Skin of body (tissue), 2 donors: Measurements from ENCODE around the gene APLNR. TPM values are rescaled to one million over a fixed set of nuclear protein-coding genes. Genes with fewer than 3 reads are reported as not detected.
"Not testable (repeated sequence)": the region's sequence is repeated elsewhere in the genome, so short reads cannot be mapped to it uniquely, and the experiment has no call there.

Experiments
- DNase-seq: peaks from one replicate; lab custom pipeline; 2025; lab: John Stamatoyannopoulos, UW
- total RNA-seq: library from RNA; depleted of rRNA; stranded (reverse); fragments of >200 nt; gene quantifications from one replicate; pipeline ENCODE4 v1.2.3, GENCODE V29; 2014

The APLNR gene
- 31.2 TPM for total RNA-seq

DNA sequence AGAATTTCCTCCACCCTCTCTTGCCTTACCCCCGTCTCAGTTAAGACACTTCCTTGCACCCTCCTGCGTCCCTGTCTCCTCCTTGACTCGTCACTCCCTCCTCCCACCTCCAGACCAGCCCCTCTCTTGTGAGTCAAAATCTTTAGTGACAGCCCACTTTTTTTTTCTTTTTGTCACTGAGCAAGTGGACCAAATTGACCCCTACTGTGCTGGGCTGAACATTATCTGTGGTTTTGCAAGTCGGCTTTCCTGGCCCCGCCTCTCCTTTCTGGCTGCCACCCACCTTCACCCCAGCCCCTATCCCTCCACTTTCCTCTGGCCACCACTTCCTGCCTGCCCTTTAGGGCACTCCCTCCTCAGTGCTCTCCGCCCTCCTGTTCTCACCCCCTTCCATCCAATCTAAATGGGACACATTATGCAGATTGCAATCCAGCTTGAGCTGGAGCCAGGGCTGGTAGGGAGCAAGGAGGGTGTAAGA, at the start of gene APLNR:
TSS of gene APLNR (minus strand) at position 47 of the 478 bp plus-strand sequence. CDS start 246 bp downstream, outside the sequence.
- DNase-seq = peak; percentile 11

DNA sequence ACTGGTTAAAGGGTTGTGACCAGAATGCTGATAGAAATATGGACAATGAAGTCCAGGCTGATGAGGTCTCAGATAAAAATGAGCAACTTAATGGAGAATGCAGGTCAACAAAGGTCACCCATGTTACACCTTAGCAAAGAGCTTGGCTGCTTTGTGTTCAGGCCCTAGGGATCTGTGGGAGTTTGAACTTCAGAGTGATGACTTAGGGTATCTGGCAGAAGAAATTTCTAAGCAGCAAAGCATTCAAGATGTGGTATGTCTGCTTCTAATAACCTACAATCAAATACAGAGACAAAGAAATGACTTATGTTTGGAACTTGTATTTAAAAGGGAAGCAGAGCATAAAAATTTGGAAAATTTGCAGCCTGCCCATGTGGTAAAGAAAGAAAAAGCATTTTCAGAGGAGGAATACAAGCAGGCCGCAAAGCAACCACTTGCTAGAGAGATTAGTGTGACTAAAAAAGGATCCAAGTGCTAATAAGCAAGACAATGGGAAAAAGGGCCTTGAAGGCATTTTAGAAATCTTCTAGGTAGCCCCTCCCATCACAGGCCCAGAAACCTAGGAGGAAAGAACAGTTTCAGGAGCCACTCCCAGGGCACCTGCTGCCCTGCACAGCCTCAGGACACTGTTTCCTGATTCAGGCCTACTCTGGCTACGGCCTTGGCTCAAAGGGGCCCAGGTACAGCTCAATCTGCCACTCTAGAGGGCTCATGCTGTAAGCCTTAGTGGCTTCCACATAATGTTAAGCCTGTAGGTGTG, 46.4 kb upstream of the APLNR start:
- DNase-seq = no peak

DNA sequence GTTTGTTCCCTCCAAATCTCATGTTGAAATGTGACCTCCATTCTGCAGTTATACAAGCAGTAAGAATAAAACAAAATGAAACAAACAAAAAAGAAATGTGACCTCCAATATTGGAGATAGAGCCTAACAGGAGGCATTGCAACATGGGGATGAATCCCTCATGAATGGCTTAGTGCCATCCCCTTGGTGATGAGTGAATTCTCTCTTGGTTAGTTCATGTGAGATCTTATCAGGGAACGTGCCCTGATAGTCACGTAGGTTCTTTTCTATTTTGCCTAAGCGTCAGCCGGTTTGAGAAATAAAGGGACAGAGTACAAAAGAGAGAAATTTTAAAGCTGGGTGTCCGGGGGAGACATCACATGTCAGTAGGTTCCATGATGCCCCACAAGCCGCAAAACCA, 44.5 kb upstream of the APLNR start:
- not testable (repeated sequence) for DNase-seq

DNA sequence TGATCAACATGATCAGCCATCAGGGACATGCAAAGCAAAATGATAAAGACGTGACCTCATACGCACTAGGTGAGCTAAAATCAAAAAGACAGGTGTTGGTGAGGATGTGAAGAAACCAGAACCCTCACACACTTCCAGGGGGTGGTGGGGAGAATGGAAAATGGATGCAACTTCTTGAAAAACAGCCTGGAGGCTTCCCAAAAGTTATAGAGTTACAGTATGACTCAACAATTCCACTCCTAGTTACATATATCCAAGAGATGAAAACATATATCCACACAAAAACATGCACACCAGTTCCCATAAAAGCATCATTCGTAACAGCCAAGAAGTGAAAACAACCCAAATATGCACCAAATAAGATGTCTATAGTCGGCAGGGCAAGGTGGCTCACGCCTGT, 42.1 kb upstream of the APLNR start:
- peak; percentile 26 for DNase-seq

DNA sequence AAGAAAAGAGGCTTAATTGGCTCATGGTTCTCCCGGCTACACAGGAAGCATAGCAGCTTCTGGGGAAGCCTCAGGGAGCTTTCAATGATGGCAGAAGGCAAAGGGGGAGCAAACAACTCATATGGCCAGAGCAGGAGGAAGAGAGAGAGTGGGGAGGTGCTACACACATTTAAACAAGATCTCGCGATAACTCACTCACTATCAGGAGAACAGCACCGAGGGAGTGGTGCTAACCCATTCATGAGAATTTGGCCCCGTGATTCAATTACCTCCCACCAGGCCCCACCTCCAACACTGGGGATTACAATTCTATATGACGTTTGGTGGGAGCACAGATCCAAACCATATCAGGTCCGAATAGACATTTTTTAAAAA, 41.7 kb upstream of the APLNR start:
- no peak for DNase-seq

DNA sequence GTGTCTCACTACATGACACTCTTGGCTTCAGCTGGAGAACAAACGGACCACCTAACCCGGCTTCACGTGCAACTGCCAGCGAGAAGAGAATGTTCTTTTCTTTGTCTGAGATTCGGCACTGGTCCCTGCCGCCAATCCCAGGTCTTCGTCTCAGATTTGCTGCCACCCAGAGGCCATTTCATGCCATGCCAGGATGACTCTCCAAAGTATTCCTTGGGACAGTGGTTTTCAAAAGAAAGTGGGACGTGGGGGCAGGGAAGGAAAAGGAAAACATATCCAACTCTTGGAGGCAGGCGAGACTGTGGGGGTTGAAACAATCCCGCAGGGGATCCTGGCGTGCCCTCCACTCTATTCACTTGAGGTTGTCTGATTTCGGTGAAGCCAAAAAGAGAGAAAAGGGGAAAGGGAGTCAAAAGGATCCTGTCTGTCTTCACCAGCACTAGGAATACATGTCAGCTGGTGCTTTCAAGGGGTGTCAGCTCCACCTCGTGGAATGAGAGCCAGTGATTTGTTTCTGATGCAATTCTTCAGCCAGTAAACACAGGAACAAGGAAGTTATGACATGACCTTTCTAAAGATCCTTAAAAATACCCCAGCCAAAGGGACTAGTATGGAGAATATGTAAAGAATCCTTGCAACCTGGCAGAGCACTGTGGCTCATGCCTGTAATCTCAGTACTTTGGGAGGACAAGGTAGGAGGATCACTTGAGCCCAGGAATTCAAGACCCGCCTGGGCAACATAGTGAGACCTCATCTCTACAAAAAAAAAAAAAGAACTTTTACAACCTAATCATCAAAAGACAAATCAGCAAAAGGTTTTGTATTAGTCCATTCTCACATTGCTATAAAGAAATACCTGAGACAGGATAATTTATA, 41.0 kb upstream of the APLNR start:
- peak; percentile 61 for DNase-seq

DNA sequence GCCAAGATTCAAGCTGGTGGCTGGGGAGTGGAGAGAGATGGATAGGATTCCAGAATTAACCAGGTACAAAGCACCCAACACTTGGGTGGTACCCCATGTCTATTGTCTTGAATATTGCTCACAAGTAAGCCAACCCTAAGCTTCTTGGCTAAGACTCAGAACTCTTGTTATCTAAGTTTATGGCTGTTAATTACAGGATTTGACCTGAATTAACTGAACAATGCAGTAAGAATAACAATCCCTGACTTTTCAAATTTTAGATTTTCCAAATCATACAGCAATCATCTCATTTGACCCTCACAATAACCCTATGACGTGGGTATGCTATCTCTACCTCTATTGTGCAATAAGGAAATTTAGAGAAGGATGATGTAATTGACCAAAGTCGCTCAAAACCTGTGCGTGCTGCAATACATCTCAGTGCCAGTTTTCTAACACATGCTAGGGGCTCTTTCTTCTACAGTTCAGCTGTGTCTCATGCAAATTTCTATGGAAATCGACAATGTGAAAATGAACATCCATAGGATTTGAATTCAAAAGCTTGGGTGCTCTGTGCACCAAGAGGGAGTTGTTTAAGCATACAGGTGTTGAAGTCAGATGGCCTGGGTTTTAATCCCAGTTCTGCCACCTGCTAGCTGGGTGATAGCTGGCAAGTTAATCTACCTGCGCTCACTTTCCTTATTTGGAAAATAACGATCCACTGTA, 40.1 kb upstream of the APLNR start:
- no peak for DNase-seq

DNA sequence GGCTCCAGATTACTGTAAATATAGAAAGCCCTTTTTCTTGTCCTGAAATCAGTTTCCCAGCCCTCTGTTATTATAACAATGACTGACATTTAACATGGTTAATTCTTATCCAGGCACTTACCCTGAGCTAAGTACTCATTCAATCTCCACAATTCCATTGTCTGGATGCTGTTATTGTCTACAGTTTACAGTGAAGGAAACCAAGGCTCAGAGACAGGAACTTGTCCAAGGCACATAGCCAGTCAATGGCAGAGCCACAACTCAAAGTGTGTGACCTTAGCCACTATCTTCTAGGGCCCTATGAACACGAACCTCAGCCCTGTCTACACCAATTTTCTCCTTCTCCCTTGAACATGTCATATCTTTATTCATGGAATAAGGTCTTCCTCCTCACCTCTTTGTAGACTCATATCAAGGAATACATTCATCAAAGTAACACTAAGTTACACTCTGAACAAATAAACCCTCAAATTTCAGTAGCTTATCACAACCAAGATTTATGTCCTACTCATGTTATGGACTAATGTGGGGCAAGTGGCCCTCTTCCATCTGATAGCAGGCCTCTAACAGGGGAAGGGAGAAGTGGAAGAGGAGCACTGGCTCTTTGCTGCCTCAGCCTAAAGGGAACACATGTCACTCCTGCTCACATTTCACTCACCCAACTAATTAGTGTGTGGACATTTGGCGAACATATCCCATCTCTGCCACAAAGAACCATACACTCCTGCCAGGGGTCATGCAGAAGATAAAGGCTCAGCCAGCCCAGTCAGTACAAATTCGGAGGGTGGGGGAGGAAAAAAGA, 39.3 kb upstream of the APLNR start:
- DNase-seq = no peak

DNA sequence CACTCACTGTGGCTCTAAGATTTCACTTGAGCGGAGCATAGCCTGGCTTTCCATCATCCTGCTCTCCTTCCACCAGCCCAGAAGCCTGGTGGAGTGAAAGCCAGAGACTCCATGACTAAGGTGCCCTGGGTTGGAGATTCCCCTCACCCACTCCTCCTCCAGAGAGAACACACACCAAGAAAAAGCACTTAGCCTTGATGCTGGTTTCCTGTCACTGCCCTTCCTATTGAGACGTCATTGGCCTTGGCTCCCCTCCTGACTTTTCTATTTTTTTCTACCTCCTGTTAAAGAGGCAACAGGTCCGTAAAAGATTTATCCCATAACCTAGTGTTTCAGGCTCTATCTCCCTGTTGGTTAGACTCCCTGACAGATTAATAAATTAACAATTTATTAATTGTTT, 38.5 kb upstream of the APLNR start:
- no peak for DNase-seq

DNA sequence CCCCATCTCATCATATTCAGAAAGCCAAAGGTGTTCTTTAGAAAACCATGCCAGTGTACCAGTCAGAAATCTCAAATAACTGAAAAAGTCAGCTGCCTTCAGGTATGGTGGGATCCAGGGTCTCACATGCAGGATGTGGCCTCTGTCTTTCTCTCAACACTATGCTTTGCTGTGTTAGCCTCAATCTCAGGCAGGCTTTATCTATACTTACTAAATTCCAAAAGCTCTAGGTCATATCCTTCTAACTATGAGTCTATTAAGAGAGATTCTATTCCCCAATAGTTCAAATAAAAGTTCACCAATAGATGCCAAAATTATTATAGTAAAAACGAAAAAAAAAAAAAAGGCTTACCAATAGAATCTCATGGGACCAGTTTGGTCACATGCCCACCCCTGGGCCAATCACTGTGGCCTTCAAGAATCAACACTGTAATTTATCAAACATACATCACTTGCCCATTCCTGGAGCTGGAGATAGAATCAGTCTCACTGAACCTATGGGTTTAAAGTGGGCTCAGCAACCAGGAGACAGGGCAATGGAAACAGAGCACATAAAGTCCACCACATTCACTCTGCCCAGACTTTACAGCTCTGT, 38.0 kb upstream of the APLNR start:
- DNase-seq = no peak

DNA sequence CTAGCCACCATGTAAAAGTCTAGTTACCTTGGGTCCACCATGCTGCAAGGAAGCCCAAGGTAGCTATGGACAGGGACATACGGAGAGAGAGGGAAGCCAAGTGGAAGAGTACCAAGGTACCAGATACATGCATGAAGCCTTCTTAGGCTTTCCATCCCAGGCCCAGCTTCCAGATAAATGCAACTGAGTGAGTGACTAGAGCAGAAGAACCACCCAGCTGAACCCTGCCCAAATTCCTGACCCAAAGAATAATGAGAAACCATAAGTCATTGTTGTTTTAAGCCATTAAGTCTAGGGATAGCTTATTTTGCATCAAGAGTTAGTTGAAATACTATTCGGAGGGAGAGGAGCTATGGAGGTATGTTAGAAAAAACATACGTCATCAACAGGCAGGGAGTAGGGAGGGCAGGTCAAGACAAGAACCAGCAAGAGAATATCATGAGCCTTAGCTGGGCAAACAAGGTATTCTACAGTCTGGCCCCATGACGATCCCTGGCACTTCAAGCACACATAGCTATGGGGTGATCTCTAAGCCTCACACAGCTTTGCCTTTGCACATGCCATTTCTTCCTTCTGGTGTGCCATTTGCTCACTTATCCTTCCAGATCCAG, 36.5 kb upstream of the APLNR start:
- DNase-seq = no peak

DNA sequence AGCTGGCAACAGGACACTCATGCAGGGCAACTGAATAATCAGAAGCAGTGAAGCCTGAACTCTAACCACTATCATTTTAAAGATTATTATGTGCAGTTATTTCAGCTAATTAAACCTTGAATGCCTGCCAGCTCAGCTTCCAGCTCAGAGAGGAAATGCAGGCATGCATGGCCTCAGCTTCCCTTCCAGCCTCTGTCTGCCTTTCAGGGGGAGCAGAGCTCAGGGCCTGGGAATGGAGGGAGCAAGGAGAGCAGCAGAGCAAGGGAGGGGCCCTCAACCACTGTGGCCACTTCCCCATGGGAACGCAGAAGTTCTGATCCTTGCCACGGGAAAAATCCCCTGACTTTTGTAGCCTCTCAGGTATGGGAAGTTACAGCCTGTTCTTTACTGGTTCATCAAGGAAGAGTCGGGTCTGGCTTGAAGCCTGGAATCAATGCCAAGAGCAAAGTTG, 32.5 kb upstream of the APLNR start:
- DNase-seq = no peak

DNA sequence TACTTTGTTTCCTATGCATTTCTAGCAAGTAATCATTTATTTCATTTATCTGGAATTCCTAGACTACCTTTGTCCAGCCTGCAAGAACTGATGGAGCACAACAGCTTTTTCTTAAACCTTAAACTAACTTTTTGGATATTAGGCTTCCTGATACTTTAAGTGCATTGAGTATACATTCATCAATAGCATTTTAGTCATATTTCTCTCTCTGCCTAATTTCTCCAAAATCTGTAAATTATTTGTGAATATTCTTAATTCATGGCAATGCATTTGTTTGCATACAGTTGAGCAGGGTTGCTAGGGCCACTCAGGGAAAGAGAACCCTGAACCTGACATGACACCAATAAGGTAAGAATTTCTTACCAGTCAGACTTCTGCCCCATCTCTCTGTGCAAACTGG, 29.1 kb upstream of the APLNR start:
- no peak for DNase-seq

DNA sequence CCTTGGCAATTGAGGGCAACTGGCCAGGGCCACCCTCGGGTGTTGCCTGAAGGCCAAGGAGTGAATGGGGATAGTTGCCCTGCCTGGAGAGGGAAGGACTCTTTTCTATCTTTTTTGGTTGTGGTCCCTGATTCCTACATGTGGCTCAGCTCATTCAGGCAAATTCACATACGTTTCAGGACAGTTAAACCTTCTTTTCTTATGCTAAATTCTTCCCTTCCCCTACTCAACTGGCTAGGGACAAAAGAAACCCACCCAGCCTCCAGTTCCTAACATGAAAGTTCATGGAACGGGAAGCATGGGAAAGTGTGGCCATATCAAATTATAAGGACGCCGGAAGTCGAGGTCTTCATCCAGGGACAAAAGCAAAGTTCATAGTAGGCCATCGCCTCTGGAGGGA, 26.3 kb upstream of the APLNR start:
- DNase-seq = no peak

DNA sequence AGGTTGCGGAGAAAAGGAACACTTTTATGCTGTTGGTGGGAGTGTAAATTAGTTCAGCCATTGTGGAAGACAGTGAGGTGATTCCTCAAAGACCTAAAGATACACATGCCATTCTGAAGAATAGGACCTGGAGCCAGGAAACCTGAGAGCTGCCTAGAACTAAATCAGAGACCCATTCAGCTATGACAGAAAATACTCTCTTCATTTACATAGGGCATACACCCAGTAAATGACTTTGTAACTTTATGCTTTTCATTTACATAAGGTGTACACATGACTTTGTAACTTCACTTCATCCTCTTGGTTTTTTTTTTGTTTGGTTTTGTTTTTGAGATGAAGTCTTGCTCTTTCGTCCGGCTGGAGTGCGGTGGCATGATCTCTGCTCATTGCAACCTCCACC, 25.1 kb upstream of the APLNR start:
- DNase-seq = no peak

DNA sequence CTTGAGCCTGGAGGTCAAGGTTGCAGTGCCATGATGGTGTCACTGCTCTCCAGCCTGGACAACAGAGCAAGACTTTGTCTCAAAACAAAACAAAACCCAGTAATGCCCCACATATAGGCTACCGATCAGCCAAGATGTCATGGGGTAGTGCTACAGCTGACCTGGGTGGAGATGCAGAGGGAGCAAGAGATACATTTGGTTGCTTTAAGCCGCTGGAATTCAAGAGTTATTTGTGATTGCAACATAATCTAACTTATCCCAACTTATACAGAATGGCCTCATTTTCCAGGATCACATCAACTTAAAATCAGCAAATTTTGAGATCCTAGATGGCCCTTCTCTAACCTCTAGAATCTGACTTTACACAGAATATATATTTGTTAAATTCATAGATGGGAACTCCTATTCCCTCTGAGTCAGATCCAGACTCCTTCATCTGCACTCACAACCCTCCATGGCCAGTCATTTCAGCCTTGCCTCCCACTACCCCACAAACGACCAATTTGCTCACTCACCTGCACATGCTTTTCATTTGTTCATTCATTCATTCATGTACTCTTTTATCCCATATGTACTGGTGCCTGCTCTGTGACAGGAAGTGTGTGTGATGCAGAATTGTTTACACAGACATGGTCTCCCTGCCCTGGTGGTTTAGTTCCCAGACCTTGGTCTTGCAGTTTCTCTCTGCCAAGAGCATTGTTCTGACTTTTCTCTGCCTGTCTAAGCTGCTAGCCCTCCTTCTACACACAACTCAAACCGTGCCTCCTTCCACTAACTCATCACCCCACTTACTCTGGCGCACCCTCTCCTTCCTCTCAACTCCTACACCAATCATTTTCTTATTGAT, 24.1 kb upstream of the APLNR start:
- no peak for DNase-seq

DNA sequence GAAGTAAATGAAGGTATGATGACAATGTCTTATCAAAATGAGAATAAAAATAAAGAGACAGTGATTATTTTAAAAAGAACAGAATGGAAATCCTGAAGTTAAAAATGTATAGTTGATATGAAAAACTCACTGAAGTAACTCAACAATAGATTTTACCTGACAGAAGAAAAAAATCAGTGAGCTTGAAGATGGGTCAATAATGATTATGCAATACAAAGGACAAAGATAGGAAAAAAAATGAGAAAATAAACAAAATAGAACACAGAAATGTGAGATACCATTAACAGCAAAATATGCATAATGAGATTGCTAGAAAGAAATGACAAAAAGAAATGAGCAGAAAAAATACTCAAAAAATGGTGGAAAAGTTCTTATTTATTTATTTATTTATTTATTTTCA, 19.1 kb upstream of the APLNR start:
- DNase-seq = no peak

DNA sequence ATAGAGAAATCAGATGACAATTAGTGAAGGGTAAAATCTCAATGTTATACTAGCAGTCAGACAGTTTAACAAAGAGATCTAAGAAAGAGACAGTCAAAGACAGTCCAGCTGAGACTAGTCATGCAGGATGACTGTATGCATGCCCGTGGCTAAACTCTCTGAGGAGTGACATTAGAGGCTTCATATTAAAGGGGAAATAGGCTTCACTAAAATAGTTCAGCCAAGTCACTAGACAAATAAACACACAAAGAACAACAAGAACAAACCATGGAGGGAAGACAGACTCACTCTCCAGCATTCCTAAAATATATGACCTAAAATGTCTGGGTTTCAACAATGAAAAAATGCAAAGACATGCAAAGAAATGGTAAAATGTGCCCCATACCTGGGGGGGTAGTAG, 18.6 kb upstream of the APLNR start:
- no peak for DNase-seq

DNA sequence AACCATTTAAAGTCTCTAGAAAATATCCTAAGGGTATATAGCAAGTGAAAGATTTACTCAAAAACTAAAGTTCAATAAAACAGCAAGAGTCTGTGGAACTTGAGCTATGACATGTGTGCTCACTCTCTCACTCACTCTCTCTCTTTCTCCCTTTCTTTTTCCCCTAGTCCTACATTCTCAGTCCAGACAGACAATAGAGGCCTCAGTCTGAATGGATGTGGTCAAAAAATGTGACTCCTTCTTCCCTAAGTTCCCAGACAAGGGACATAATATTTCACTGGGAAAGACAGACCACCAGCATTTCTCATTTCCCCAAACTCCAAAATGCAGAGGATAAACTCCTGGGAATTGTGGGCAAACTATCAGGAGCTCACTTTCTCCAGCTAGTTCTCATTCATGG, 17.6 kb upstream of the APLNR start:
- DNase-seq = no peak
